Lower leg skin (tissue), 4 donors: ENCODE data around the gene CAMTA1. TPM values are rescaled to one million over a fixed set of nuclear protein-coding genes. Genes with fewer than 3 reads are reported as not detected.

ENCODE experiments used
- DNase-seq, 2 donors: peaks; one replicate each; pipeline ENCODE4 v3.0.0-alpha.2; 2019; ENCODE audit warnings: low spot score in 2 of 2
- H3K4me3 ChIP-seq: fragments of 200-600 bp; sonication (generic); 2 replicates; pipeline ENCODE4 v1.5.1; 2017; ENCODE audit warnings: mild to moderate bottlenecking, low read depth; ENCODE audit not compliant: poor library complexity, severe bottlenecking
- CTCF ChIP-seq, 3 donors: fragments of 450-650 bp; IDR thresholded peaks; one replicate each; pipeline ENCODE4 v1.5.1; 2016; ENCODE audit warnings: antibody characterized with exemption in 3 of 3, mild to moderate bottlenecking in 3 of 3, moderate library complexity in 2 of 3
- POLR2A ChIP-seq, 2 donors: fragments of 450-650 bp; IDR thresholded peaks; one replicate each; pipeline ENCODE4 v1.6.1; 2016 to 2017; ENCODE audit warnings: antibody characterized with exemption in 2 of 2, mild to moderate bottlenecking in 1 of 2, moderate library complexity in 1 of 2
- WGBS, 2 donors: methylation state at CpG; one replicate each; pipeline ENCODE4 v1.1.5; 2018; 5-methylcytosine and 5-hydroxymethylcytosine counted together
- intact Hi-C: fragments of 100-400 bp; cut with DNase I; formaldehyde crosslinking; loops from one replicate; pipeline ENCODE4 v1.15.0; 2023; ENCODE audit warnings: low total_unique reads
- total RNA-seq, 4 donors: library from RNA; depleted of rRNA; stranded (reverse); fragments of >200 nt; gene quantifications; one replicate each; pipeline ENCODE4 v1.1.0, GENCODE V29; 2016

The CAMTA1 gene
- total RNA-seq, 4 donors from 2014 or later = 24.4 to 52.3 (median 32.9) TPM

DNA sequence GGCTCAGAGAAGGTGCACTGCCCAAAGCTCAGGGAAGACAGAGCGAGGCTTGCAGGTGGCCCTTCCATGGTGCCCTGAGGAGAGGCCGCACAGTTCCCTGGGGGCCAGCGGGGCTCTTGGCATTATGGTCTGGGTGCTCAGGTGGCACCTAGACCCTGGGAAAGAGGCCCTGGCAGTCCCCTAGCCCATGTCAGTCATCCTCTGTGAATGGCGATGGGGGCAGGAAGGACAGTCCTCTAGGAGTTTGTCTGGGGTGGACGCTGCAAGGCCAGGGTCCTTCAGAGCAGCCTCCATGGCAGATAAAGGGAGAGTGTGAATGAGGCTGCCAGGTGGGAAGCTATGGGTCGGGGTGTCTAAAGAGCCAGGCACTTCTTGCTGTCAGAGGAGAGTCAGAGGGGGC is 640.0 kb downstream of the CAMTA1 start:
- intact Hi-C loops = no loop called here
- 89 to 96% methylated on average over 6 of the region's 6 CpGs for WGBS, 2 donors
- TF ChIP-seq POLR2A (IDR thresholded peaks at IDR 0.05) = no peak
- TF ChIP-seq CTCF (IDR thresholded peaks at IDR 0.05) = no peak
- DNase-seq = no peak
- no peak overlapping the region for H3K4me3 ChIP-seq

GRCh38 chr1:7425771-7426170 is 640.5 kb downstream of the CAMTA1 start:
- TF ChIP-seq POLR2A (IDR thresholded peaks at IDR 0.05) (no peak), CTCF (IDR thresholded peaks at IDR 0.05) (no peak)
- no peak for DNase-seq
- WGBS, 2 donors = 91 to 96% methylated on average over 3 of the region's 3 CpGs
- H3K4me3 ChIP-seq = no peak overlapping the region
- intact Hi-C loops = no loop called here

- no peak for TF ChIP-seq POLR2A (IDR thresholded peaks at IDR 0.05)
- TF ChIP-seq CTCF (IDR thresholded peaks at IDR 0.05) = no peak
- no peak for DNase-seq
- WGBS, 2 donors = 77 to 86% methylated on average over 17 of the region's 17 CpGs
- H3K4me3 ChIP-seq = no peak overlapping the region
- intact Hi-C loops = no loop called here
Measured at GRCh38 chr1:7426780-7427604, 641.7 kb downstream of the CAMTA1 start.

- intact Hi-C loops = no loop called here
- DNase-seq = no peak
- TF ChIP-seq CTCF (IDR thresholded peaks at IDR 0.05) (no peak), POLR2A (IDR thresholded peaks at IDR 0.05) (no peak)
- H3K4me3 ChIP-seq = no peak overlapping the region
- 57 to 58% methylated on average over 17 of the region's 17 CpGs for WGBS, 2 donors
Measured at GRCh38 chr1:7427605-7428300, 642.5 kb downstream of the CAMTA1 start.

GRCh38 chr1:7429290-7429689 is 644.0 kb downstream of the CAMTA1 start:
- WGBS, 2 donors = 95 to 99% methylated on average over 3 of the region's 3 CpGs
- DNase-seq = no peak
- no peak overlapping the region for H3K4me3 ChIP-seq
- intact Hi-C loops = no loop called here
- TF ChIP-seq POLR2A (IDR thresholded peaks at IDR 0.05) (no peak), CTCF (IDR thresholded peaks at IDR 0.05) (peak in 1 of 3 donors; percentile 23)
